Hepatocyte (in vitro differentiated cells): ENCODE results near the gene LRRC8A.

Source experiments
- EZH2 ChIP-seq: fragments of 200-600 bp; sonication (generic); IDR thresholded peaks from 2 replicates; pipeline ENCODE4 v1.6.1; 2016; ENCODE audit warnings: antibody characterized with exemption, mild to moderate bottlenecking, borderline replicate concordance
- TF ChIP-seq, protein P1 (sequence below): fragments of 200-600 bp; sonication (generic); IDR thresholded peaks from 2 replicates; pipeline ENCODE4 v1.5.1; 2016; ENCODE audit warnings: antibody characterized with exemption, mild to moderate bottlenecking; ENCODE audit not compliant: poor library complexity

DNA sequence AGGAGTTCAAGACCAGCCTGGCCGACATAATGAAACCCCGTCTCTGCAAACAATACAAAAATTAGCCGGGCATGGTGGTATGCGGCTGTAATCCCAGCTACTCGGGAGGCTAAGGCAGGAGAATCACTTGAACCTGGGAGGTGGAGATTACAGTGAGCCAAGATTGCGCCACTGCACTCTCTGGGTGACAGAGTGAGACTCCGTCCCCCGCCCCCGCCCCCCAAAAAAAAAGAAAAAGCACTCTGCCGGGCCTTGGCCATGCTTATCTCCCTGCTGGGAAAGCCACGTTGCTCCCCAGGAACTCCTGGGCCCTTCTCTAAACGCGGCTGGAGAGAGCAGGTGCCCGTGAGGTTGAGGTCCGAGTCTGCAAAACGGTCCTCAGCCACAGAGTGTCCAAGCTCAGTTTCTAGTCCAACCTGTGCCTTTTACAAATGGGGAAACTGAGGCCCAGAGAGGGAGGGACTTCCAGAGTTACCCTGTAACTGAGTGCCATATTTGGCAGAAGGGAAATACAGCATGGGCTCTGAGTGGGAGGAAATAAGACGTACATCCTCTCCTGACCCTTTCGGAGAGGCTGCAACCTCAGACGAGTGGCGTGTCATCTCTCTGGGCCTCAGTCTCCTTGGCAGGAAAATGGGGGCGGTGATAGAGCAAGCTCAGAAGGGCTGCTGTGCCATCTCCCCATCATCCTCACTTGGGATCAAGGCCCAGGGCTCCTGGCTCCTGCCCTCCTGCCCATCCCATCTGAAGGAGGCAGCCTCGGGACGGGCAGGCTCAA lies 32.3 kb downstream of the LRRC8A start:
- TF ChIP-seq, protein P1, sequence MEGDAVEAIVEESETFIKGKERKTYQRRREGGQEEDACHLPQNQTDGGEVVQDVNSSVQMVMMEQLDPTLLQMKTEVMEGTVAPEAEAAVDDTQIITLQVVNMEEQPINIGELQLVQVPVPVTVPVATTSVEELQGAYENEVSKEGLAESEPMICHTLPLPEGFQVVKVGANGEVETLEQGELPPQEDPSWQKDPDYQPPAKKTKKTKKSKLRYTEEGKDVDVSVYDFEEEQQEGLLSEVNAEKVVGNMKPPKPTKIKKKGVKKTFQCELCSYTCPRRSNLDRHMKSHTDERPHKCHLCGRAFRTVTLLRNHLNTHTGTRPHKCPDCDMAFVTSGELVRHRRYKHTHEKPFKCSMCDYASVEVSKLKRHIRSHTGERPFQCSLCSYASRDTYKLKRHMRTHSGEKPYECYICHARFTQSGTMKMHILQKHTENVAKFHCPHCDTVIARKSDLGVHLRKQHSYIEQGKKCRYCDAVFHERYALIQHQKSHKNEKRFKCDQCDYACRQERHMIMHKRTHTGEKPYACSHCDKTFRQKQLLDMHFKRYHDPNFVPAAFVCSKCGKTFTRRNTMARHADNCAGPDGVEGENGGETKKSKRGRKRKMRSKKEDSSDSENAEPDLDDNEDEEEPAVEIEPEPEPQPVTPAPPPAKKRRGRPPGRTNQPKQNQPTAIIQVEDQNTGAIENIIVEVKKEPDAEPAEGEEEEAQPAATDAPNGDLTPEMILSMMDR: no peak
- no peak for TF ChIP-seq EZH2
